ENCODE data around the gene AIP.

AIP gene

GRCh38 chr11:67491276-67492068 is 8.6 kb downstream of the AIP start:
- DNase-seq, result no peak
- in situ Hi-C loops (cut with MboI; ENCODE audit: low pct_unique_long_range_greater_than_20kb, low sequenced_read_pairs), result no loop called here

GRCh38 chr11:67492069-67492727 is 9.4 kb downstream of the AIP start:
- DNase-seq, result no peak
- in situ Hi-C loops (cut with MboI; ENCODE audit: low pct_unique_long_range_greater_than_20kb, low sequenced_read_pairs), result no loop called here

- no peak for DNase-seq
- in situ Hi-C loops (cut with MboI; ENCODE audit: low pct_unique_long_range_greater_than_20kb, low sequenced_read_pairs), result no loop called here
Observed at GRCh38 chr11:67492801-67493547, 10.1 kb downstream of the AIP start.

GRCh38 chr11:67493548-67494370 is 10.9 kb downstream of the AIP start:
- in situ Hi-C loops (cut with MboI; ENCODE audit: low pct_unique_long_range_greater_than_20kb, low sequenced_read_pairs), result no loop called here
- no peak for DNase-seq

- in situ Hi-C loops (cut with MboI; ENCODE audit: low pct_unique_long_range_greater_than_20kb, low sequenced_read_pairs), result no loop called here
- no peak for DNase-seq
Observed at GRCh38 chr11:67494371-67495233, 11.8 kb downstream of the AIP start.

GRCh38 chr11:67495234-67496005 is 12.6 kb downstream of the AIP start:
- DNase-seq, result no peak

GRCh38 chr11:67496113-67496512 is 13.3 kb downstream of the AIP start:
- in situ Hi-C loops (cut with MboI; ENCODE audit: low pct_unique_long_range_greater_than_20kb, low sequenced_read_pairs), result no loop called here
- DNase-seq, result no peak

More at GRCh38 chr11:67495234-67496005, 12.6 kb downstream of the AIP start:
- in situ Hi-C loops (cut with MboI; ENCODE audit: low pct_unique_long_range_greater_than_20kb, low sequenced_read_pairs), result no loop called here

GRCh38 chr11:67497656-67498291 is 14.9 kb downstream of the AIP start:
- DNase-seq, result no peak
- in situ Hi-C loops (cut with MboI; ENCODE audit: low pct_unique_long_range_greater_than_20kb, low sequenced_read_pairs), result no loop called here

- no peak for DNase-seq
- in situ Hi-C loops (cut with MboI; ENCODE audit: low pct_unique_long_range_greater_than_20kb, low sequenced_read_pairs), result no loop called here
Observed at GRCh38 chr11:67498544-67498972, 15.7 kb downstream of the AIP start.

- in situ Hi-C loops (cut with MboI; ENCODE audit: low pct_unique_long_range_greater_than_20kb, low sequenced_read_pairs), result no loop called here
- no peak for DNase-seq
Observed at GRCh38 chr11:67499808-67500483, 17.1 kb downstream of the AIP start.

- in situ Hi-C loops (cut with MboI; ENCODE audit: low pct_unique_long_range_greater_than_20kb, low sequenced_read_pairs), result no loop called here
- no peak for DNase-seq
Observed at GRCh38 chr11:67500484-67500821, 17.6 kb downstream of the AIP start.

GRCh38 chr11:67500831-67501715 is 18.2 kb downstream of the AIP start:
- in situ Hi-C loops (cut with MboI; ENCODE audit: low pct_unique_long_range_greater_than_20kb, low sequenced_read_pairs), result no loop called here
- no peak for DNase-seq

GRCh38 chr11:67501854-67502253 is 19.0 kb downstream of the AIP start:
- in situ Hi-C loops (cut with MboI; ENCODE audit: low pct_unique_long_range_greater_than_20kb, low sequenced_read_pairs), result no loop called here
- DNase-seq, result no peak

GRCh38 chr11:67502328-67502979 is 19.6 kb downstream of the AIP start:
- in situ Hi-C loops (cut with MboI; ENCODE audit: low pct_unique_long_range_greater_than_20kb, low sequenced_read_pairs), result no loop called here
- no peak for DNase-seq
